ENCODE data around the gene CALML6.

CALML6 gene

GRCh38 chr1:1911350-1912041 lies 3.6 kb upstream of the CALML6 start:
- no peak for DNase-seq

- no peak for DNase-seq
These were observed 724 bp upstream of the CALML6 start for GRCh38 chr1:1914101-1914970.

- DNase-seq, result no peak
These were observed 1.1 kb downstream of the CALML6 start for GRCh38 chr1:1915911-1916840.

GRCh38 chr1:1916851-1917251 lies 1.8 kb downstream of the CALML6 start:
- DNase-seq, result no peak

- no peak for DNase-seq
These were observed 2.4 kb downstream of the CALML6 start for GRCh38 chr1:1917304-1917976.

GRCh38 chr1:1917995-1918900 lies 3.2 kb downstream of the CALML6 start:
- DNase-seq, result no peak

- no peak for DNase-seq
These were observed 3.8 kb downstream of the CALML6 start, which contains the start of gene TMEM52 for GRCh38 chr1:1918901-1919303. Gene TMEM52 (minus strand): TSS chr1:1919279. CDS start chr1:1919265, 14 bp downstream.

- peak; percentile 98 to 99 for DNase-seq
These were observed 4.4 kb downstream of the CALML6 start for GRCh38 chr1:1919304-1920056.

GRCh38 chr1:1920057-1920607 lies 5.1 kb downstream of the CALML6 start:
- no peak for DNase-seq

GRCh38 chr1:1920608-1921458 lies 5.8 kb downstream of the CALML6 start:
- no peak for DNase-seq

- DNase-seq, result no peak
These were observed 6.4 kb downstream of the CALML6 start for GRCh38 chr1:1921459-1921862.

GRCh38 chr1:1921901-1922701 lies 7.0 kb downstream of the CALML6 start:
- DNase-seq, result no peak

- no peak for DNase-seq
These were observed 7.6 kb downstream of the CALML6 start for GRCh38 chr1:1922702-1922955.

- no peak for DNase-seq
These were observed 8.1 kb downstream of the CALML6 start for GRCh38 chr1:1922956-1923833.

- DNase-seq, result no peak
These were observed 9.3 kb downstream of the CALML6 start for GRCh38 chr1:1924386-1924785.

GRCh38 chr1:1924849-1925248 lies 9.8 kb downstream of the CALML6 start:
- no peak for DNase-seq
